GM19372 (cell line): ENCODE data around the gene EXOC2.
A peak's percentile ranks its signal among the peaks of the same experiment; 100 is the strongest.

Experiments
- ATAC-seq: cut with Tn5 transposase; IDR thresholded peaks from one replicate; pipeline ENCODE4 v1.9.1; 2021; ENCODE audit warnings: mild to moderate bottlenecking, low read depth, moderate library complexity; ENCODE audit not compliant: unreplicated experiment

Gene EXOC2

DNA sequence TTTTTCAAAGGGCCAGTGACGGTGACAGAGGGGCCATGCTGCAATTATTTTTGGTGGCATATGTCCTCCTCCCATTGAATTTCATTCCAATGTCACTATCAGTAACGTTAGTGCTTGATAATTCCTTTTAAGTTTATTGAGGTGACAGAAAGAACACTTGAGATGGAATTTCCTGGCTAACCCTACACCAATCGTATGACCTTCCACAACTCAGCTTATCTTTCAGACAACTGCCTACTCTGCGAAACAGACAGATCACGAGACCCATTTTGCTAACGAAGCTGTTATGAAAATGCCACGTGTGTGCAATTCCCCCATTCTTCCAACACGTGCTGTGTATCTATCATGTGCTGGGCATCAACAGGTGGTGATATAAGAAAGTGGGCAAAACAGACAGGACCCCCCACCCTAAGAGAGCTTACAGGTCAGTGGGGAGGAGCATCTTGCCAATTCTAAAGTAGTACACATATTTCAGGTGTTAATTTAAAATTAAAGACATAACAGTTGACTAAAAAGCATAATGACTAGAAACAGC, 188.4 kb downstream of the EXOC2 start:
- ATAC-seq = no peak

GRCh38 chr6:503610-504362, 189.2 kb downstream of the EXOC2 start:
- no peak for ATAC-seq

DNA sequence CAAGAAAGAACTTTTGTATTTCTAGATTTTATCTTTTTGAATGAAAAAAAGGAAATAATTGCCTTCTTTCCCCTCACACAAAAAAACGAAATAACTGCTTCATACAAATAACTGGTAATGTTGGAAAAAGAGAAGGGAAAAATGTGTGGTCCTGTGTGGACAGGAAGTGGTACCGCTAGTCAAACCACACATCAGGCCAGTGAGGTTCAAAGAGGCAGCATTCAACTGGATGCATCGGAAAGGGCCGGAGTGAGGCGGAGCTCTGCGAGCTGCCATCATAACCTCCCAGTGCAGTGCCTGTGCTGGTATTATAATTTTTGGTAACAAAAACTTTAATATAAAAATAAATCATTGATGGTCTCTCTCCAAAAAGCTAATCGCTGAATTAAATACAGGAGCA, 190.2 kb downstream of the EXOC2 start:
- ATAC-seq = no peak

GRCh38 chr6:501891-502601, 190.9 kb downstream of the EXOC2 start:
- no peak for ATAC-seq

DNA sequence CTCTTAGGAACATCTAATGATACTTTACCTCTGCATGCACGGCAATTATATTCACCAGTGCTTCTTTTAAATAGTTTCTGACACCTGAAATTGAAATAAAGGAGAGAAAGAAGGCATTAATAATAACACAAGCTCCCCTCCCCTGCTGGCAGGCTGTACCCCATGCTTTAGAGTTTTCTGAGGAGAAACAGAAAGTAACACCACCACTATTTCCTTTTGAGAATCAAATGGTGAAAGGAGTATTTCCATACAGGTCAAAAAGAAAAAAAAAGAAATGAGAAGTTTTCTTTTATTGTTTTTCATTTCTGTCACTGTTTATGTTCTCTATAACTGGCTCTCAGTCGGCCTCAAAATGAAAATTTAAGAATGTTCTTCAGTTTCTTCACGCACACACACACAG, 193.3 kb downstream of the EXOC2 start:
- no peak for ATAC-seq

DNA sequence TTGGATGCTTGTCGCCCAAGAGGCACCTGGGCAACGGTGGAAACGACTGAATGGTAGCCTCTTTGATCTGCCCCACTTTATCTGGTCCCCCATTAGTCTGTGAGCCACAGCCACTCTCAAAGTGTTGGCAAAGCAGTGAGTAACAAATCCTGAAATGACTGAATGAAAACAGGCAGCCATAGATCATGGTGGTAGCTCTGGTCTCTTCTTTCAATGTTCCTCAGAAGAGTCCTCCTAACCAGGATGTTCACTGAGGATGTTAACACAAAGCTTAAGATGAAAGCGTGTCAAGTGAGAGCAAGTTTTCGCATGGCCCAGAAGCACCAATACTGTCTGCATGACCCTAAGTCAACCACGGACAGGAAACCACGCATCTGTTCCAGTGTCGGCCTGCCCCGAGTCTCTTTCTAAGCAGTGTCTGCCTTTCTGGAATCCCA, 194.1 kb downstream of the EXOC2 start:
- ATAC-seq = no peak

- no peak for ATAC-seq
Observed at GRCh38 chr6:497258-497657, 195.7 kb downstream of the EXOC2 start.

DNA sequence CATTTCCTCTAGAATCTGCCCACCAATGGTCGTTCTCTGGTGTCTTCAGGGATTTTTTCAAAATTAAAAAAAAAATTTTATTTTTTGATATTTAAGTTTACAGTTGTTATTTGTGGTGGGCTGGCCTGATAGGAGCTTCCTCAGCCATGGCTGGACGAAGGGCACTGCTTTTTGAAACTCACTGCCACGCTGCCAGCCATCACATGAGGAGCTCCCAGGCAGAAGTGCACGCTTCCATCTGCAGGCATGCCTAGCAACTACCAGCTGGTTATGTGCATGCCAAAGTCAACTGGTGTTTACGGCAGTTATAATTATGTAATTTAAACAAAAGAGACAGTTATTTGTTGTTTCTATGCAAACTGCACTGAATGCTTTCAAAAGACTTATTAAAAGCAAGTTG, 196.3 kb downstream of the EXOC2 start:
- ATAC-seq = no peak

- no peak for ATAC-seq
Observed at GRCh38 chr6:494394-494793, 198.5 kb downstream of the EXOC2 start.

DNA sequence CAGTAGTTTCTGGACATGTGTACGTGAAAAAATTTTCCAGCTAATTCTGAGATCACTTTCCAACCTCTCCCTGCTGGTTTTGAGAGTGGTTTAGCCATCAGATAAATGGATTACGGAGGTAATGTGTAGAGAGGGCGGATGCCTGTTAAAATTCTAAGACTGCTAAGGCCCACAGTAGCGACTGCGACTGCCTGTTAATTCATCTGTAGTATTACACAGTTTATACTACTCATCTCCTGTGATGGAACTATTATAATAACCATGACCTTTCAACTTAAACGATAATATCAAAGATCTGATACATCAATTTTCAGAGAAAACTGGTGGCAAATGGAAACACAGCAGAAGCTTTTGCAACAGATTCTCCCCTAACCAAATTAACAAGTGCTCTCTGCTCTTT, 199.1 kb downstream of the EXOC2 start:
- no peak for ATAC-seq

DNA sequence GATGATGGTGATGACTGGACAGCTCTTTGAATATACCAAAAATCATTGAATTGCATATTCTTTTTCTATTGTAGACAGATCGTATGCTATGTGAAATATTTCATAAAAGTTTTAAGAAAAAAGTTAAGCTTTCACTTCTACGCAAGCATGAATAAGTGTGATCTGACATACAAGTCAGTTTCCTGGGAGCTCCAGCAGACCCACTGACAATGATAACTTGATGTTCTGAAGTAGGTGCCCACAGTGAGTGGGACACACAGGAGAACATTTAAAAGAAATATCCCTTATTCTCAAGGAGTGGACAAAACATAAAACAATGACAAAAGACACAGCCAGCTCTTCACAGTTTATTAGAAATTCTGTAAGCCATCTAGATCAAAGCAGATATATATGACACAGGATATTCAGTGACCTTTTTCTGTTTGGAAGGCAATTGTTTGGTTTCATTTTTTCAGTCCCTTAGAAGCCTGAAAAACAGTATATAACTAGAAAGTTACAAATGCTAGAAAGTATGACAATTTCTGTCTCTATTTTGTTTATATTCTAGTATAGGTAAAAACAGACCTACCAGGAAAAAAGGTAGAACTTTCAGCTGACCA, 200.0 kb downstream of the EXOC2 start:
- no peak for ATAC-seq

- ATAC-seq = no peak
Observed at GRCh38 chr6:492178-492577, 200.8 kb downstream of the EXOC2 start.

DNA sequence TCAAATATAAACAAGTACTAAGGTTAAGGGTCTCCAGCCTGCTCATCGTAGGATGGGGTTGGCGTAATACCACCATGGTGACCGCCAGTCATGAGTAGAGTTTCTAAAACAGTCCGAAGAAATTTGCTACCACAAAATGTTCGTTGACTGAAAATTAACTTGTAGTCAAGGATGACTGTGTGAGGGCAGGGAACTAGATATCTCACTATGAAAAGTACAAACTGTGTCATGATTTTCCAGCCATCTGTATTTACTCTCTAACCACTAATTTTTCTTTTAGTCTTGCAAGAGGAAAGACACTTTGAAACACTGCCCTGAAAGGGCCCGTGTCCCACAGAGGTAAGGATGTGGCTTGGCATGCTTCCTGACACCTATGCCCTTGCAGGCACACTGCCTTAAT, 201.7 kb downstream of the EXOC2 start:
- no peak for ATAC-seq

DNA sequence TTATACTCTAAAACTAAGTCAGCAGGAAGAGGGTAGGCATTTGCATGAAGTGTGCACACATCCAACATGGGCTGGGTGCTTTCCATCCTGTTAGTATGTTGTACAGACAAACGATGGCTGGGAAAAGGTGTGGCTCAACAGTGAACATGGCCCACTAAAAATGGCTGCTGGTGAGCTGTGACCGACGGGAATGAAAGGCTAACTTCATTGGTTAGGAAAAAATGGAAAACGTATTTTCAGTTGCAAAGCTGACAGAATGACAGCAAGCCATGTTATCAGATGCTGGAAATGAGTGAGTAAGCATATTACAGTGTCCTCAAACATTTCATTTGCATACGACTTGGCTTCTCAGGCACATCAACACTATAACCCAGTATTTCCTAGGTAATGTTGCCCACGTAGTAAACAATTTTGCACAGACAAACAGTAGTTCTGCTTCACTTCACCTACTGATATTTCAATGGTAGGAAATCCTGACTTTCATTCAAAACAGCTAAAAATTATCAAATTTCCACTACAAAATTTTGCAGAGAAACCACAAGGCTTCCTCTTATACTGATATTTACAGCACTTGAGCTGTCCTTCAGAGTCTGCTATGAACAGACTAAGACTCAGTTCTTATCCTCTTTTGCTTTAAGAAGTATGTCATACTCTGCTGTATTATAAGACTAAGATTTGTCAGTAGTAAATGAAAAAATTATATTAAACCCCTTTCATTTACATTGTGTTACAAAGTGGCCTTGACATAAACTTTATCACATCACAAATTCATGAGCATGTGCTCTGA, 202.5 kb downstream of the EXOC2 start:
- peak; percentile 73 for ATAC-seq

GRCh38 chr6:489762-490161, 203.2 kb downstream of the EXOC2 start:
- ATAC-seq = no peak

- no peak for ATAC-seq
Observed at GRCh38 chr6:489001-489400, 203.9 kb downstream of the EXOC2 start.

DNA sequence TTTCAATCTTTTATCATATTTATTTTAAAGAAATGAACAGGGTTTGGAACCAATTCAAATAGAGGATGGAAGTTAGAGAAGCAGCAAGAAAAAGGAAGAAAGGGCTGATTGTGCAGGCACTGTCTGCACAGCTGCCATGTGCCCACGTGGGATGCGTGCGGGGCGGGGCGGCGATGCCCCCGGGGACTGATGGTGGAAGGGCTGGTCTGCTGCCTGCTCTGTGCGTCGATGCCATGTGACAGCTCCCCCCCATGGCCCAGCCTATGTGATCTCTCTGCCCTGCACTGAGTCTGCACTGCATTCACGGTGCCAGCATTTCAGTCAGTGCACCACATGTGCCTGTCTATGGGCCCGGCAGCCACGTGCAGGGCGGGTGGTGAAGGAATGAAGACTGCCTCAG, 205.0 kb downstream of the EXOC2 start:
- no peak for ATAC-seq

- ATAC-seq = no peak
Observed at GRCh38 chr6:485655-486170, 207.2 kb downstream of the EXOC2 start.

DNA sequence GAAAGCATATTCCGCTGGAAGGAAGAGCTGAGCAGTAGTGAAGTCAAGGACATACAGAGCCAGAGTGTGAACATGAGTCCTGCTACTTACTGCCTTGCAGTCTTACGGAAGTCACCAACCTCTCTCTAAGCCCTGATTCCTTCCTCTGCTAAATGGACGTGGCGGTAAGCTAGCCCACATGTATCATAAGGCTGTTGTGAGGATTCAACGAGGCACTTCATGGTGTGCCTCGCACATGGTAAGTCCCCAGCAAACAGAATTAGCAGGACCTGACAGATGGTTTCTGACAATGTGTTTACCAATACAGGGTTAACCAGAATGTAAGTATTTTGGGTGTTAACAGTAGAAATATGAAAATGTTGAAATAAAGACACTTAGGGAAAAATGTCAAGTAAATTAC, 208.2 kb downstream of the EXOC2 start:
- ATAC-seq = no peak

GRCh38 chr6:484086-484745, 208.7 kb downstream of the EXOC2 start:
- ATAC-seq = no peak
